T-helper 2 cell (primary cell): ENCODE measurements around the gene SIN3B.

ENCODE experiments used
- DNase-seq, 5 experiments: peaks; one replicate each; pipeline versions ENCODE4 v3.0.0 to v3.0.0-alpha.2; 2012 to 2022

SIN3B gene

GRCh38 chr19:16824658-16825311, 4.4 kb upstream of the SIN3B start:
- DNase-seq = no peak

GRCh38 chr19:16825312-16826052, 3.7 kb upstream of the SIN3B start:
- no peak for DNase-seq

- DNase-seq = no peak
Measured at GRCh38 chr19:16829822-16830289, 658 bp downstream of the SIN3B start.

GRCh38 chr19:16830679-16831078, 1.5 kb downstream of the SIN3B start:
- DNase-seq = no peak

- DNase-seq = no peak
Measured at GRCh38 chr19:16831531-16831930, 2.3 kb downstream of the SIN3B start.

- DNase-seq = no peak
Measured at GRCh38 chr19:16834747-16835146, 5.5 kb downstream of the SIN3B start.

- DNase-seq = no peak
Measured at GRCh38 chr19:16836115-16837034, 7.2 kb downstream of the SIN3B start.

GRCh38 chr19:16837035-16837362, 7.8 kb downstream of the SIN3B start:
- DNase-seq = no peak

GRCh38 chr19:16841391-16841926, 12.3 kb downstream of the SIN3B start:
- no peak for DNase-seq

- no peak for DNase-seq
Measured at GRCh38 chr19:16846901-16847300, 17.7 kb downstream of the SIN3B start.

GRCh38 chr19:16847430-16847829, 18.2 kb downstream of the SIN3B start:
- no peak for DNase-seq

- DNase-seq = no peak
Measured at GRCh38 chr19:16849168-16849567, 20.0 kb downstream of the SIN3B start.

GRCh38 chr19:16850133-16850532, 20.9 kb downstream of the SIN3B start:
- DNase-seq = no peak

- DNase-seq = no peak
Measured at GRCh38 chr19:16851031-16851712, 22.0 kb downstream of the SIN3B start.

- DNase-seq = no peak
Measured at GRCh38 chr19:16853066-16853465, 23.9 kb downstream of the SIN3B start.

- DNase-seq = no peak
Measured at GRCh38 chr19:16856091-16856490, 26.9 kb downstream of the SIN3B start.

- DNase-seq = no peak
Measured at GRCh38 chr19:16859626-16860025, 30.4 kb downstream of the SIN3B start.

- no peak for DNase-seq
Measured at GRCh38 chr19:16860118-16860517, 30.9 kb downstream of the SIN3B start.

GRCh38 chr19:16861011-16861410, 31.8 kb downstream of the SIN3B start:
- no peak for DNase-seq

- no peak for DNase-seq
Measured at GRCh38 chr19:16861834-16862233, 32.6 kb downstream of the SIN3B start.

- no peak for DNase-seq
Measured at GRCh38 chr19:16862826-16863415, 33.7 kb downstream of the SIN3B start.

- DNase-seq = no peak
Measured at GRCh38 chr19:16867211-16867610, 38.0 kb downstream of the SIN3B start.
